HepG2 (cell line): ENCODE data around the gene ZFP62. TPM values are rescaled to one million over a fixed set of nuclear protein-coding genes. Genes with fewer than 3 reads are reported as not detected.
A peak's percentile ranks its signal among the peaks of the same experiment; 100 is the strongest.

ENCODE experiments used
- CCDC6 ChIP-seq: sonication (generic); formaldehyde crosslinking; IDR thresholded peaks from 2 replicates; pipeline ENCODE4 v1.8.1; 2022; ENCODE audit warnings: mild to moderate bottlenecking, missing genetic modification reagents, moderate library complexity
- E2F2 ChIP-seq: sonication (generic); formaldehyde crosslinking; IDR thresholded peaks from 2 replicates; pipeline ENCODE4 v1.4.0; 2020; ENCODE audit warnings: missing genetic modification reagents, borderline replicate concordance
- GLI4 ChIP-seq: sonication (generic); formaldehyde crosslinking; IDR thresholded peaks from 2 replicates; pipeline ENCODE4 v1.5.1; 2020; ENCODE audit warnings: missing genetic modification reagents, mild to moderate bottlenecking, moderate library complexity, borderline replicate concordance
- HNRNPH1 ChIP-seq: fragments of 200-400 bp; formaldehyde crosslinking; optimal IDR thresholded peaks from 2 replicates; pipeline ENCODE3; 2017; ENCODE audit warnings: mild to moderate bottlenecking, low read depth, low read length
- MAFK ChIP-seq, 2 experiments: IDR thresholded peaks in 1 of 2; conservative IDR thresholded peaks in 1 of 2; 2 replicates each; pipeline ENCODE4 v1.6.1; 2011; ENCODE audit warnings: improper control_type of control experiment in 2 of 2, low read length in 2 of 2
- MIER2 ChIP-seq: IDR thresholded peaks from 2 replicates; pipeline ENCODE4 v1.6.1; 2016; ENCODE audit warnings: missing biosample characterization, missing genetic modification reagents
- STAG1 ChIP-seq: sonication (generic); formaldehyde crosslinking; IDR thresholded peaks from 2 replicates; pipeline ENCODE4 v1.4.0; 2020; ENCODE audit warnings: missing genetic modification reagents
- THYN1 ChIP-seq: sonication (generic); formaldehyde crosslinking; IDR thresholded peaks from 2 replicates; pipeline ENCODE4 v1.8.1; 2023; ENCODE audit warnings: low read depth, mild to moderate bottlenecking, moderate library complexity, missing genetic modification reagents, borderline replicate concordance
- TRIM22 ChIP-seq: fragments of 450-650 bp; IDR thresholded peaks from 2 replicates; pipeline ENCODE4 v1.6.1; 2017
- ZBTB8A ChIP-seq: sonication (generic); formaldehyde crosslinking; IDR thresholded peaks from 2 replicates; pipeline ENCODE4 v1.4.0; 2020; ENCODE audit warnings: mild to moderate bottlenecking, low read depth, missing genetic modification reagents, borderline replicate concordance
- ZFP36L2 ChIP-seq: sonication (generic); formaldehyde crosslinking; IDR thresholded peaks from 2 replicates; pipeline ENCODE4 v1.4.0; 2020; ENCODE audit warnings: missing genetic modification reagents
- ZFP90 ChIP-seq: sonication (generic); formaldehyde crosslinking; IDR thresholded peaks from 2 replicates; pipeline ENCODE4 v1.8.0; 2022; ENCODE audit warnings: missing genetic modification reagents, mild to moderate bottlenecking, inconsistent platforms, borderline replicate concordance
- ZNF20 ChIP-seq: sonication (generic); formaldehyde crosslinking; IDR thresholded peaks from 2 replicates; pipeline ENCODE4 v1.4.0; 2020; ENCODE audit warnings: mild to moderate bottlenecking, moderate library complexity, missing genetic modification reagents
- ZNF224 ChIP-seq: sonication (generic); formaldehyde crosslinking; IDR thresholded peaks from 2 replicates; pipeline ENCODE4 v1.5.0; 2020; ENCODE audit warnings: mild to moderate bottlenecking, missing genetic modification reagents
- ZNF256 ChIP-seq: sonication (generic); formaldehyde crosslinking; conservative IDR thresholded peaks from 2 replicates; pipeline ENCODE4 v1.4.0; 2020; ENCODE audit warnings: missing genetic modification reagents
- ZNF530 ChIP-seq: sonication (generic); formaldehyde crosslinking; IDR thresholded peaks from 2 replicates; pipeline ENCODE4 v1.5.0; 2020; ENCODE audit warnings: low read depth, mild to moderate bottlenecking, missing genetic modification reagents
- ZNF687 ChIP-seq: sonication (generic); formaldehyde crosslinking; IDR thresholded peaks from 2 replicates; pipeline ENCODE4 v1.5.1; 2020; ENCODE audit warnings: mild to moderate bottlenecking, missing genetic modification reagents, moderate library complexity
- ZNF710 ChIP-seq: sonication (generic); formaldehyde crosslinking; IDR thresholded peaks from 2 replicates; pipeline ENCODE4 v1.5.0; 2020; ENCODE audit warnings: mild to moderate bottlenecking, missing genetic modification reagents, borderline replicate concordance
- ZNF841 ChIP-seq: sonication (generic); formaldehyde crosslinking; IDR thresholded peaks from 2 replicates; pipeline ENCODE4 v1.8.1; 2023; ENCODE audit warnings: missing genetic modification reagents, borderline replicate concordance
- polyA plus RNA-seq, 8 experiments: library from polyadenylated mRNA; depleted of rRNA in 3 of 8; stranded (reverse) in 7 of 8; unstranded in 1 of 8; fragments of >200 nt; fragmentation: Illumina TruSeq in 4 of 8; extraction: Trizol in 4 of 8; gene quantifications; 2 replicates each; pipeline versions ENCODE4 v1.2.1 to v1.2.3, GENCODE V29; 2011 to 2016; ENCODE audit warnings: low read depth in 4 of 8, missing spikeins in 1 of 8, mixed read lengths in 1 of 8; ENCODE audit not compliant: insufficient read depth in 1 of 8
- total RNA-seq, 5 experiments: library from RNA; depleted of rRNA; stranded (reverse); fragments of >200 nt; fragmentation: Illumina TruSeq; extraction: Trizol; gene quantifications; 2 replicates each; pipeline ENCODE4 v1.2.3, GENCODE V29; 2016; ENCODE audit warnings: low read depth in 1 of 5

Gene ZFP62
- total and polyA plus RNA-seq, 2 of the 13 experiments (the other 11 are each of a cell fraction or from before 2014, with no cell fraction given) = 8.2 to 19.4 TPM

- TF ChIP-seq HNRNPH1 (no peak), ZBTB8A (CRISPR knock-in tag) (no peak), ZNF841 (no peak), CCDC6 (CRISPR knock-in tag) (no peak), MAFK (conservative IDR thresholded peaks at IDR 0.05 in 1 of 2, IDR thresholded peaks at IDR 0.05 in 1 of 2; ENCODE audit: low read length in 2 of 2) (no peak), ZNF20 (CRISPR knock-in tag) (no peak), GLI4 (CRISPR knock-in tag) (no peak), MIER2 (CRISPR knock-in tag) (no peak), ZFP36L2 (no peak), E2F2 (0 out of 2 replicates have a peak, but pooled peaks have one; percentile 42), TRIM22 (no peak), ZNF710 (CRISPR knock-in tag) (peak; percentile 54; the same call in 1 of the 2 replicates), ZNF687 (CRISPR knock-in tag) (peak; percentile 65), THYN1 (CRISPR knock-in tag) (no peak), ZFP90 (CRISPR knock-in tag) (peak; percentile 74; the same call in 1 of the 2 replicates), ZNF256 (no peak), ZNF224 (no peak), ZNF530 (CRISPR knock-in tag) (no peak), STAG1 (CRISPR knock-in tag) (no peak)
Measured at GRCh38 chr5:180802325-180803180, 58.5 kb downstream of the ZFP62 start, which contains the start of gene MGAT1 (continued).
